Peyer's patch (tissue), 4 donors: ENCODE measurements around the gene NOXA1. TPM values are rescaled to one million over a fixed set of nuclear protein-coding genes. Genes with fewer than 3 reads are reported as not detected.
"Not testable (repeated sequence)": the region's sequence is repeated elsewhere in the genome, so short reads cannot be mapped to it uniquely, and the experiment has no call there.

Experiments used
- DNase-seq, 3 donors: peaks; one replicate each; pipeline ENCODE4 v3.0.0-alpha.2; 2017 to 2019
- H3K27ac ChIP-seq, 4 donors: fragments of 200-600 bp; sonication (generic); one replicate each; pipeline ENCODE4 v1.5.1; 2016 to 2019
- H3K27me3 ChIP-seq, 2 donors: fragments of 200-600 bp; sonication (generic); one replicate each; pipeline ENCODE4 v1.5.1; 2019
- H3K36me3 ChIP-seq, 3 donors: fragments of 200-600 bp; sonication (generic); one replicate each; pipeline ENCODE4 v1.5.1; 2016 to 2019
- H3K4me1 ChIP-seq, 4 donors: fragments of 200-600 bp; sonication (generic); one replicate each; pipeline ENCODE4 v1.5.1; 2016 to 2019
- H3K4me3 ChIP-seq, 4 donors: fragments of 200-600 bp; sonication (generic); 1 replicate in 3 of 4; 2 replicates in 1 of 4; pipeline ENCODE4 v1.5.1; 2016 to 2019; ENCODE audit warnings: mild to moderate bottlenecking in 1 of 4
- H3K9me3 ChIP-seq, 4 donors: fragments of 200-600 bp; sonication (generic); one replicate each; pipeline ENCODE4 v1.5.1; 2016 to 2019; ENCODE audit warnings: mild to moderate bottlenecking in 1 of 4
- POLR2A ChIP-seq, 2 donors: fragments of 450-650 bp; IDR thresholded peaks; one replicate each; pipeline ENCODE4 v1.5.1; 2017; ENCODE audit warnings: antibody characterized with exemption in 2 of 2, mild to moderate bottlenecking in 2 of 2, moderate library complexity in 2 of 2
- total RNA-seq, 4 donors: library from RNA; depleted of rRNA; stranded (reverse); fragments of >200 nt; gene quantifications; one replicate each; pipeline ENCODE4 v1.1.0, GENCODE V29; 2016
- TF ChIP-seq, protein P1 (sequence below), 6 experiments: fragments of 450-650 bp in 4 of 6; fragments of 200-600 bp in 2 of 6; sonication (generic) in 1 of 6; IDR thresholded peaks; one replicate each; pipeline ENCODE4 v1.5.1; 2017 to 2019; ENCODE audit warnings: antibody characterized with exemption in 6 of 6, mild to moderate bottlenecking in 3 of 6, moderate library complexity in 1 of 6

NOXA1 gene
- total RNA-seq, 4 donors from 2014 or later: 28.2 to 37.3 (median 33.2) TPM

DNA sequence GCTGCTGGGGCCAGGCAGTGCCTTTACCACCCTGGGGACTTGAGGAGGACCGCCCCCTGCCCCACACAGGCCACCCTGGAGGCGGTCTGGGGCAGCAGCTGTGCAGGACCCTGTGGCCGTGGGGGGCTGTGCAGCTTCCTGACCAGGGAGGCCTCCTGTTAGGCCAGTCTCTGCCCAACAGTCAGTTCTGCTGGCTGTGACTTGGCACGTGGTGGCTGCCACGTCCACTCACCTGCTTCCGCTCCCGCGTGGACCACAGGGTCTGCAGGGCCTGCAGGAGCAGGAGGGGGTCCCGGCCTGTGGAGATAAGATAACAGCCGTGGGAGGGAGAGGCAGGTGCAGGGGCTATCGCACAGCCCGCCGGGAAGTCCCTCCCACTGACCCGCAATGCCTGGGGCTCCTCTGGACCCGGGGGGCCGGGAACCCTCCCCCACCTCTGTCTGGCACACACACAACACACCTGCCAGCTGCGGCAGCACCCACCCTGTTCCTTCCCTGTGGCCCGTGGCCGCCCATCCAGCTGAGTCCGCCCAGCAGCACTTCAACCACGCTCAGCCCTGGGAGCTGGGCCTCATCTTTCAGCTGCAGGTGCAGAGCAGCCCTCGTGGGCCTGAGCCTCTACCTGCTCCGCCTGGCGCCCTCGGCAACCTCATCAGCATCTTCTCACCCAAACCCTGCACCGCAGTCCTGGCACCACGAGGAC, 40.0 kb upstream of the NOXA1 start:
- Histone ChIP-seq H3K4me3 (no peak overlapping the region), H3K27ac (no peak overlapping the region), H3K36me3 (no peaks in the 10 kb centered on the region), H3K9me3 (no peaks in the 10 kb centered on the region), H3K27me3 (no peaks in the 10 kb centered on the region), H3K4me1 (peaks cover 0 to 14% (median 3%) of the 10 kb centered on the region in 4 donors)
- DNase-seq: no peak
- TF ChIP-seq, protein P1, sequence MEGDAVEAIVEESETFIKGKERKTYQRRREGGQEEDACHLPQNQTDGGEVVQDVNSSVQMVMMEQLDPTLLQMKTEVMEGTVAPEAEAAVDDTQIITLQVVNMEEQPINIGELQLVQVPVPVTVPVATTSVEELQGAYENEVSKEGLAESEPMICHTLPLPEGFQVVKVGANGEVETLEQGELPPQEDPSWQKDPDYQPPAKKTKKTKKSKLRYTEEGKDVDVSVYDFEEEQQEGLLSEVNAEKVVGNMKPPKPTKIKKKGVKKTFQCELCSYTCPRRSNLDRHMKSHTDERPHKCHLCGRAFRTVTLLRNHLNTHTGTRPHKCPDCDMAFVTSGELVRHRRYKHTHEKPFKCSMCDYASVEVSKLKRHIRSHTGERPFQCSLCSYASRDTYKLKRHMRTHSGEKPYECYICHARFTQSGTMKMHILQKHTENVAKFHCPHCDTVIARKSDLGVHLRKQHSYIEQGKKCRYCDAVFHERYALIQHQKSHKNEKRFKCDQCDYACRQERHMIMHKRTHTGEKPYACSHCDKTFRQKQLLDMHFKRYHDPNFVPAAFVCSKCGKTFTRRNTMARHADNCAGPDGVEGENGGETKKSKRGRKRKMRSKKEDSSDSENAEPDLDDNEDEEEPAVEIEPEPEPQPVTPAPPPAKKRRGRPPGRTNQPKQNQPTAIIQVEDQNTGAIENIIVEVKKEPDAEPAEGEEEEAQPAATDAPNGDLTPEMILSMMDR (IDR thresholded peaks at IDR 0.05): no peak
- no peak for TF ChIP-seq POLR2A (IDR thresholded peaks at IDR 0.05)

GRCh38 chr9:137383784-137384756, 39.1 kb upstream of the NOXA1 start:
- no peaks in the 10 kb centered on the region for H3K9me3 ChIP-seq
- DNase-seq: no peak

GRCh38 chr9:137385061-137385655, 38.0 kb upstream of the NOXA1 start:
- no peaks in the 10 kb centered on the region for H3K36me3 ChIP-seq
- TF ChIP-seq, protein P1 (IDR thresholded peaks at IDR 0.05): no peak
- TF ChIP-seq POLR2A (IDR thresholded peaks at IDR 0.05): no peak
- H3K9me3 ChIP-seq: no peaks in the 10 kb centered on the region
- no peaks in the 10 kb centered on the region for H3K27me3 ChIP-seq
- peaks cover 0 to 14% (median 3%) of the 10 kb centered on the region in 4 donors for H3K4me1 ChIP-seq
- DNase-seq: no peak
- no peak overlapping the region for H3K27ac ChIP-seq
- H3K4me3 ChIP-seq: no peak overlapping the region

More at GRCh38 chr9:137383784-137384756, 39.1 kb upstream of the NOXA1 start:
- Histone ChIP-seq H3K4me1 (peaks cover 0 to 14% (median 3%) of the 10 kb centered on the region in 4 donors), H3K27ac (no peak overlapping the region), H3K4me3 (no peak overlapping the region), H3K36me3 (no peaks in the 10 kb centered on the region), H3K27me3 (no peaks in the 10 kb centered on the region)
- TF ChIP-seq, protein P1 (IDR thresholded peaks at IDR 0.05): no peak
- no peak for TF ChIP-seq POLR2A (IDR thresholded peaks at IDR 0.05)

- Histone ChIP-seq H3K27ac (peak overlapping the region in 2 of 4 donors; percentile 16 to 38), H3K4me1 (peaks cover 0 to 23% (median 3%) of the 10 kb centered on the region in 4 donors)
- H3K4me3 ChIP-seq, DNase-seq, H3K27me3 ChIP-seq, H3K9me3 ChIP-seq, H3K36me3 ChIP-seq: not testable (repeated sequence)
Measured at GRCh38 chr9:137386507-137387113, 36.6 kb upstream of the NOXA1 start.

DNA sequence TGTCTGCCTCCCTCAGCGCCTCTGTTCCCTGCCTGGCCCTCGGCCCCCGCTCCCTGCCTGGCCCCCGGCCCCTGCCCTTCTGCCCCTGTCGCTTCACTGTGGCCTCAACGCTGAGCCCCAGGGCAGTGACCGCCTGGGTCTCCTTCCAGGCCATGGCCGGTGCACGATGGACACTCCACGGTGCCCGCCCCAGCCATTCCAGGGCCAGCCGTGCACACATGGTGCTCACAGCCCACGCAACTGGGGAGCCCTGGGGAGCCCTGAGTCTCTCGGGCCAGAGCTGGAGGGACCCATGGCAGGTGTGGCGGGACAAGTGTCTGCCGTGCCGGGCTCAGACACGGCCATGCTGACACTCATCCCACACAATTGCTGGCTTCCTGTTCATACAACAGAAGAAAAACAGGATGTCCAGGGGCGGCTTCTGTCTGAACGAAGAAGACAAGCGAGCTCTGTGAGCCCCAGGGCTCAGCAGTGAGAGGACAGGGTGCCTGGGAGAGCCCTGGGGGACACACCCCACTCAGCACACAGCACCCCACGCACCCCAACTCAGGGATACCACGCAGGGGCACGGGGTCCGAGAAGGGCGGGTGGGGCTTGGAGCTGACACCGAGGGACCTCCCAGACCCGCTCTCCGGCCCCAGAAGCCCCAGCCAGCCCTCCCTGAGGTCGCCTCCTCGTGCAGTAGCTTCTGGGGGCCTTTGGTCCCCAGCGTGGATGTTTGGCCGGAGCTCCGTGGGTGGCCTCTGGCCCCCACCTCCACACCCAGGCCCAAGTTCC, 35.9 kb upstream of the NOXA1 start:
- no peak for DNase-seq
- Histone ChIP-seq H3K36me3 (no peaks in the 10 kb centered on the region), H3K4me1 (peaks cover 0 to 29% (median 3%) of the 10 kb centered on the region in 4 donors), H3K9me3 (no peaks in the 10 kb centered on the region), H3K4me3 (no peak overlapping the region), H3K27me3 (no peaks in the 10 kb centered on the region), H3K27ac (peak overlapping the region; percentile 16 to 55 (median 44))
- TF ChIP-seq, protein P1 (IDR thresholded peaks at IDR 0.05): no peak
- TF ChIP-seq POLR2A (IDR thresholded peaks at IDR 0.05): no peak
